ENCODE data around the gene TENT5C. TPM values are rescaled to one million over a fixed set of nuclear protein-coding genes. Genes with fewer than 3 reads are reported as not detected.

Gene TENT5C
- total and polyA plus RNA-seq, 7 donors, result 1.5 to 31.4 (median 9.7) TPM

DNA sequence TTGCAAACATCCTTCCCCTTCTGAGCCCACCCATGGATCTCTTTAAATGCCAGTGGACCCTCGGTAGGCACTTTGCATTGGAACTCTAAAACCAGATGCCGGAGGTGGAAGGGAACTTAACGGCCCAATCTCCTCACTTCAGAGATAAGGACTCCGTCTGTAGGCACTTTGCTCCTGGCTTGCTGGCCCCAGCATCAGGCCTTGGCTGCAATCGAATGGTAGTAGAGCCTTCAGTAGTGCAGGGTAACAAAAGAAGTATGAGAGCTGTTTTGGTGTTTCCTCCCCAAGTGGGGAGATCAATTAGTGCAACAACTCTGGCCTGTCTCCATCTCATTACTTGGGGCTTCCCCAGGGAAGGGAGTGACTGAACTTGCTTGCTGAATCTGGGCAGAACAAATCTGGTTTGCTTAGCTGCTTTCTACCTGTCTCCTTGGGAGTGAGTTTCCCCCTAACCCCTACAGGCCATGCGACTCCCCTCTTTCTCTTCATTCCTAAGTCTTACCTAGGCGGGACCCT, 70.8 kb downstream of the TENT5C start:
- H3K27ac ChIP-seq, result peak overlapping the region; percentile 62
- H3K4me3 ChIP-seq, result no peak overlapping the region
- no peaks in the 10 kb centered on the region for H3K36me3 ChIP-seq (ENCODE audit: insufficient read depth in 1 of 2, low read depth in 1 of 2)
- H3K9me3 ChIP-seq, result no peaks in the 10 kb centered on the region
- no peak for DNase-seq
- ATAC-seq, result no peak
- TF ChIP-seq, protein P1, sequence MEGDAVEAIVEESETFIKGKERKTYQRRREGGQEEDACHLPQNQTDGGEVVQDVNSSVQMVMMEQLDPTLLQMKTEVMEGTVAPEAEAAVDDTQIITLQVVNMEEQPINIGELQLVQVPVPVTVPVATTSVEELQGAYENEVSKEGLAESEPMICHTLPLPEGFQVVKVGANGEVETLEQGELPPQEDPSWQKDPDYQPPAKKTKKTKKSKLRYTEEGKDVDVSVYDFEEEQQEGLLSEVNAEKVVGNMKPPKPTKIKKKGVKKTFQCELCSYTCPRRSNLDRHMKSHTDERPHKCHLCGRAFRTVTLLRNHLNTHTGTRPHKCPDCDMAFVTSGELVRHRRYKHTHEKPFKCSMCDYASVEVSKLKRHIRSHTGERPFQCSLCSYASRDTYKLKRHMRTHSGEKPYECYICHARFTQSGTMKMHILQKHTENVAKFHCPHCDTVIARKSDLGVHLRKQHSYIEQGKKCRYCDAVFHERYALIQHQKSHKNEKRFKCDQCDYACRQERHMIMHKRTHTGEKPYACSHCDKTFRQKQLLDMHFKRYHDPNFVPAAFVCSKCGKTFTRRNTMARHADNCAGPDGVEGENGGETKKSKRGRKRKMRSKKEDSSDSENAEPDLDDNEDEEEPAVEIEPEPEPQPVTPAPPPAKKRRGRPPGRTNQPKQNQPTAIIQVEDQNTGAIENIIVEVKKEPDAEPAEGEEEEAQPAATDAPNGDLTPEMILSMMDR (IDR thresholded peaks at IDR 0.05), result no peak
- intact Hi-C loops (cut with DNase I), result no loop called here
- 48 to 70% (median 55%) methylated on average over 7 of the region's 7 CpGs for WGBS, 3 donors
- no peaks in the 10 kb centered on the region for H3K27me3 ChIP-seq (ENCODE audit: insufficient read depth in 3 of 3, low read length in 2 of 3)
- peaks cover 57% of the 10 kb centered on the region for H3K4me1 ChIP-seq

Other genes starting within 250 kb of the TENT5C start
- 10 to 100 TPM; 19.8 to 35.0 (median 27.0) TPM for gene MAN1A2, start 238.6 kb upstream of the TENT5C start, total RNA-seq
- gene MAN1A2, start 238.6 kb upstream of the TENT5C start, polyA plus RNA-seq, result 10 to 100 TPM in 1 of 3 donors, 1 to 10 TPM in 2; 4.0 to 15.6 (median 4.9) TPM